ENCODE data around the gene CD58. TPM values are rescaled to one million over a fixed set of nuclear protein-coding genes. Genes with fewer than 3 reads are reported as not detected.
A peak's percentile ranks its signal among the peaks of the same experiment; 100 is the strongest.

The CD58 gene
- total and polyA plus RNA-seq, 4 donors = 5.1 to 30.2 (median 10.8) TPM

- 87% methylated on average over 3 of the region's 3 CpGs for WGBS
- no peak overlapping the region for H3K9ac ChIP-seq (ENCODE audit: low read depth in 1 of 2, low read length in 2 of 2)
- H3K27ac ChIP-seq (ENCODE audit: low read depth in 1 of 2, low read length in 2 of 2) = peak overlapping the region in 1 of 2 donors; percentile 23
- H3K4me1 ChIP-seq (ENCODE audit: control insufficient read depth in 4 of 4, insufficient read depth in 4 of 4, low read length in 3 of 4) = peaks cover 0 to 2% (median 0%) of the 10 kb centered on the region in 4 donors
- no peaks in the 10 kb centered on the region for H3K9me3 ChIP-seq (ENCODE audit: control insufficient read depth in 4 of 4, low read length in 3 of 4)
- H3K27me3 ChIP-seq (ENCODE audit: control insufficient read depth in 4 of 4, insufficient read depth in 4 of 4, low read length in 3 of 4) = no peaks in the 10 kb centered on the region
- no peak for TF ChIP-seq MAX (IDR thresholded peaks at IDR 0.05)
- TF ChIP-seq, protein P1, sequence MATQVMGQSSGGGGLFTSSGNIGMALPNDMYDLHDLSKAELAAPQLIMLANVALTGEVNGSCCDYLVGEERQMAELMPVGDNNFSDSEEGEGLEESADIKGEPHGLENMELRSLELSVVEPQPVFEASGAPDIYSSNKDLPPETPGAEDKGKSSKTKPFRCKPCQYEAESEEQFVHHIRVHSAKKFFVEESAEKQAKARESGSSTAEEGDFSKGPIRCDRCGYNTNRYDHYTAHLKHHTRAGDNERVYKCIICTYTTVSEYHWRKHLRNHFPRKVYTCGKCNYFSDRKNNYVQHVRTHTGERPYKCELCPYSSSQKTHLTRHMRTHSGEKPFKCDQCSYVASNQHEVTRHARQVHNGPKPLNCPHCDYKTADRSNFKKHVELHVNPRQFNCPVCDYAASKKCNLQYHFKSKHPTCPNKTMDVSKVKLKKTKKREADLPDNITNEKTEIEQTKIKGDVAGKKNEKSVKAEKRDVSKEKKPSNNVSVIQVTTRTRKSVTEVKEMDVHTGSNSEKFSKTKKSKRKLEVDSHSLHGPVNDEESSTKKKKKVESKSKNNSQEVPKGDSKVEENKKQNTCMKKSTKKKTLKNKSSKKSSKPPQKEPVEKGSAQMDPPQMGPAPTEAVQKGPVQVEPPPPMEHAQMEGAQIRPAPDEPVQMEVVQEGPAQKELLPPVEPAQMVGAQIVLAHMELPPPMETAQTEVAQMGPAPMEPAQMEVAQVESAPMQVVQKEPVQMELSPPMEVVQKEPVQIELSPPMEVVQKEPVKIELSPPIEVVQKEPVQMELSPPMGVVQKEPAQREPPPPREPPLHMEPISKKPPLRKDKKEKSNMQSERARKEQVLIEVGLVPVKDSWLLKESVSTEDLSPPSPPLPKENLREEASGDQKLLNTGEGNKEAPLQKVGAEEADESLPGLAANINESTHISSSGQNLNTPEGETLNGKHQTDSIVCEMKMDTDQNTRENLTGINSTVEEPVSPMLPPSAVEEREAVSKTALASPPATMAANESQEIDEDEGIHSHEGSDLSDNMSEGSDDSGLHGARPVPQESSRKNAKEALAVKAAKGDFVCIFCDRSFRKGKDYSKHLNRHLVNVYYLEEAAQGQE (IDR thresholded peaks at IDR 0.05) = no peak
- TF ChIP-seq, protein P2, sequence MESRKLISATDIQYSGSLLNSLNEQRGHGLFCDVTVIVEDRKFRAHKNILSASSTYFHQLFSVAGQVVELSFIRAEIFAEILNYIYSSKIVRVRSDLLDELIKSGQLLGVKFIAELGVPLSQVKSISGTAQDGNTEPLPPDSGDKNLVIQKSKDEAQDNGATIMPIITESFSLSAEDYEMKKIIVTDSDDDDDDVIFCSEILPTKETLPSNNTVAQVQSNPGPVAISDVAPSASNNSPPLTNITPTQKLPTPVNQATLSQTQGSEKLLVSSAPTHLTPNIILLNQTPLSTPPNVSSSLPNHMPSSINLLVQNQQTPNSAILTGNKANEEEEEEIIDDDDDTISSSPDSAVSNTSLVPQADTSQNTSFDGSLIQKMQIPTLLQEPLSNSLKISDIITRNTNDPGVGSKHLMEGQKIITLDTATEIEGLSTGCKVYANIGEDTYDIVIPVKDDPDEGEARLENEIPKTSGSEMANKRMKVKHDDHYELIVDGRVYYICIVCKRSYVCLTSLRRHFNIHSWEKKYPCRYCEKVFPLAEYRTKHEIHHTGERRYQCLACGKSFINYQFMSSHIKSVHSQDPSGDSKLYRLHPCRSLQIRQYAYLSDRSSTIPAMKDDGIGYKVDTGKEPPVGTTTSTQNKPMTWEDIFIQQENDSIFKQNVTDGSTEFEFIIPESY (IDR thresholded peaks at IDR 0.05) = no peak
- TF ChIP-seq, protein P3, sequence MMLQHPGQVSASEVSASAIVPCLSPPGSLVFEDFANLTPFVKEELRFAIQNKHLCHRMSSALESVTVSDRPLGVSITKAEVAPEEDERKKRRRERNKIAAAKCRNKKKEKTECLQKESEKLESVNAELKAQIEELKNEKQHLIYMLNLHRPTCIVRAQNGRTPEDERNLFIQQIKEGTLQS (IDR thresholded peaks at IDR 0.05) = no peak
- no peak for TF ChIP-seq EGR1 (IDR thresholded peaks at IDR 0.05; ENCODE audit: low read depth in 2 of 2)
- TF ChIP-seq HNF4A (conservative IDR thresholded peaks at IDR 0.05) = no peak
- TF ChIP-seq FOXA1 (IDR thresholded peaks at IDR 0.05) = no peak
- no peak for TF ChIP-seq JUND (IDR thresholded peaks at IDR 0.05)
- TF ChIP-seq GABPA (IDR thresholded peaks at IDR 0.05 in 1 of 2, conservative IDR thresholded peaks at IDR 0.05 in 1 of 2) = no peak
- TF ChIP-seq HNF4G (IDR thresholded peaks at IDR 0.05) = no peak
- TF ChIP-seq RAD21 (IDR thresholded peaks at IDR 0.05) = no peak
- no peak for TF ChIP-seq TAF1 (conservative IDR thresholded peaks at IDR 0.05)
- no peak for TF ChIP-seq YY1 (IDR thresholded peaks at IDR 0.05)
- no peak for TF ChIP-seq FOXA2 (IDR thresholded peaks at IDR 0.05)
- TF ChIP-seq NR2F2 (IDR thresholded peaks at IDR 0.05) = no peak
- TF ChIP-seq SP1 (IDR thresholded peaks at IDR 0.05) = no peak
- no peak for TF ChIP-seq RXRA (IDR thresholded peaks at IDR 0.05)
- no peak overlapping the region for H3K4me3 ChIP-seq (ENCODE audit: low read depth in 1 of 3, low read length in 3 of 3)
- no peak for DNase-seq (ENCODE audit: low spot score)
- H3K36me3 ChIP-seq (ENCODE audit: control insufficient read depth in 4 of 4, insufficient read depth in 3 of 4, low read depth in 1 of 4, low read length in 3 of 4) = no peaks in the 10 kb centered on the region
Observed at GRCh38 chr1:116508984-116509980, 61.5 kb downstream of the CD58 start.
